ENCODE data around the gene BDH1.

DNA sequence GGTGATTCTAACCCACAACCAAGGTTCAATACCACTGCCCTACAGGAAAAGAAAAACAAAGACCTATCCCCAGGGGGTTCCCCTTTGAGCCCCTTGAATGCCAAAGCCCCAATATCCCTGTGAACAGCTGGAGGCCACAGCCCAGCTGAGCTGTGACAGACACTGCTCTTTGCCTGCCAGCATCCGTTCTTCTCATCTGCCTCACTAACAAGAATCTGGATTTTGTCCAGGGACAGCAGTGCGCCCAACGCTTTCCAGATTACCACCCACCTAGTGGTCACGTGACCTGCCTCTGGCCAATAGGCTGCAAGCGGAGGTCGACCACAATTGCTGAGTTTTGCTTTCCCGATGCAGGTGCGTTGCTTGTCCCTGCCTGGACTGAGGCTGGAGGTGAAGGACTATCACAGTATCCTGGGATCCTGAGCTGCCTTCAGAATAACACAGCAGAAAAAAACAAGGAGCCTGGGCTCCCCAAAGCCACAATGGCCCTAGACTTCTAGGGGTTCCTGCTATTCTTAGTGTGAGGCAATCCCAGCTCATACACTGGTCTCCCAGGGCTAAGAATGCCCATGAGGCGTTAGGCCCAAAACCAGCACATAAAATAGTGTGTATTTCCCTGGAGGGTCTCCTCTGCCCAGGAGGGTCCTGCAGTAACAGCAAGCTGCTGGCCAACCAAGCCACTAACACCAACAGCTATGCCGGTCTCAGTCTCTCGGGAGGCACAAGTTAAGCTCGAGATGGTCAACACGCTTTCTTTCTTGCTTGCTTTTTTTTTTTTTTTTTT is 13.8 kb downstream of the BDH1 start:
- TF ChIP-seq, protein P1, sequence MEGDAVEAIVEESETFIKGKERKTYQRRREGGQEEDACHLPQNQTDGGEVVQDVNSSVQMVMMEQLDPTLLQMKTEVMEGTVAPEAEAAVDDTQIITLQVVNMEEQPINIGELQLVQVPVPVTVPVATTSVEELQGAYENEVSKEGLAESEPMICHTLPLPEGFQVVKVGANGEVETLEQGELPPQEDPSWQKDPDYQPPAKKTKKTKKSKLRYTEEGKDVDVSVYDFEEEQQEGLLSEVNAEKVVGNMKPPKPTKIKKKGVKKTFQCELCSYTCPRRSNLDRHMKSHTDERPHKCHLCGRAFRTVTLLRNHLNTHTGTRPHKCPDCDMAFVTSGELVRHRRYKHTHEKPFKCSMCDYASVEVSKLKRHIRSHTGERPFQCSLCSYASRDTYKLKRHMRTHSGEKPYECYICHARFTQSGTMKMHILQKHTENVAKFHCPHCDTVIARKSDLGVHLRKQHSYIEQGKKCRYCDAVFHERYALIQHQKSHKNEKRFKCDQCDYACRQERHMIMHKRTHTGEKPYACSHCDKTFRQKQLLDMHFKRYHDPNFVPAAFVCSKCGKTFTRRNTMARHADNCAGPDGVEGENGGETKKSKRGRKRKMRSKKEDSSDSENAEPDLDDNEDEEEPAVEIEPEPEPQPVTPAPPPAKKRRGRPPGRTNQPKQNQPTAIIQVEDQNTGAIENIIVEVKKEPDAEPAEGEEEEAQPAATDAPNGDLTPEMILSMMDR (conservative IDR thresholded peaks at IDR 0.05; ENCODE audit: low read depth, low read length) = no peak
- no peak for TF ChIP-seq EZH2 (IDR thresholded peaks at IDR 0.05; ENCODE audit: borderline replicate concordance, low read depth, low read length, poor library complexity, severe bottlenecking)

Data from A673 (cell line).